Testis (tissue), 3 donors: ENCODE measurements around the gene KLK13. TPM values are rescaled to one million over a fixed set of nuclear protein-coding genes. Genes with fewer than 3 reads are reported as not detected.

Source experiments
- DNase-seq: peaks from one replicate; pipeline ENCODE4 v3.0.0-alpha.2; 2019
- H3K27ac ChIP-seq, 2 donors: fragments of 200-600 bp; sonication (generic); one replicate each; pipeline ENCODE4 v1.5.1; 2019
- H3K27me3 ChIP-seq: fragments of 200-600 bp; sonication (generic); one replicate; pipeline ENCODE4 v1.5.1; 2019
- H3K36me3 ChIP-seq: fragments of 200-600 bp; sonication (generic); one replicate; pipeline ENCODE4 v1.5.1; 2017; ENCODE audit warnings: low read depth; ENCODE audit errors: missing control alignments
- H3K4me1 ChIP-seq: fragments of 200-600 bp; sonication (generic); one replicate; pipeline ENCODE4 v1.5.1; 2019
- H3K4me3 ChIP-seq, 2 donors: fragments of 200-600 bp; sonication (generic); one replicate each; pipeline ENCODE4 v1.5.1; 2017 to 2019
- H3K9me3 ChIP-seq: fragments of 200-600 bp; sonication (generic); one replicate; pipeline ENCODE4 v1.5.1; 2017
- POLR2A ChIP-seq: fragments of 450-650 bp; IDR thresholded peaks from one replicate; pipeline ENCODE4 v1.6.1; 2017; ENCODE audit warnings: antibody characterized with exemption, mild to moderate bottlenecking, moderate library complexity
- WGBS, 2 donors: methylation state at CpG; one replicate each; pipeline ENCODE4 v1.1.5; 2018; 5-methylcytosine and 5-hydroxymethylcytosine counted together
- intact Hi-C: fragments of 100-400 bp; cut with DNase I; formaldehyde crosslinking; loops from one replicate; pipeline ENCODE4 v1.15.1; 2023; ENCODE audit warnings: low total_unique reads
- polyA plus RNA-seq: library from polyadenylated mRNA; stranded (reverse); fragments of 350-450 nt; fragmentation: Illumina TruSeq; extraction: RNeasy Lipid Tissue Mini Kit (QIAGEN cat#74804); gene quantifications from one replicate; pipeline ENCODE4 v1.2.3, GENCODE V29; 2014; ENCODE audit warnings: low read depth, low replicate concordance; ENCODE audit not compliant: insufficient read depth
- total RNA-seq, 2 donors: library from RNA; depleted of rRNA; stranded (reverse); fragments of >200 nt; gene quantifications; one replicate each; pipeline ENCODE4 v1.2.3, GENCODE V29; 2016
- TF ChIP-seq, protein P1 (sequence below), 3 experiments: fragments of 450-650 bp in 2 of 3; fragments of 200-600 bp in 1 of 3; sonication (generic) in 1 of 3; IDR thresholded peaks; one replicate each; pipeline ENCODE4 v1.5.1; 2016 to 2019; ENCODE audit warnings: antibody characterized with exemption in 3 of 3, mild to moderate bottlenecking in 2 of 3, moderate library complexity in 1 of 3

Gene KLK13
- total and polyA plus RNA-seq, 3 donors from 2014 or later: 3.7 to 13.0 (median 7.8) TPM

DNA sequence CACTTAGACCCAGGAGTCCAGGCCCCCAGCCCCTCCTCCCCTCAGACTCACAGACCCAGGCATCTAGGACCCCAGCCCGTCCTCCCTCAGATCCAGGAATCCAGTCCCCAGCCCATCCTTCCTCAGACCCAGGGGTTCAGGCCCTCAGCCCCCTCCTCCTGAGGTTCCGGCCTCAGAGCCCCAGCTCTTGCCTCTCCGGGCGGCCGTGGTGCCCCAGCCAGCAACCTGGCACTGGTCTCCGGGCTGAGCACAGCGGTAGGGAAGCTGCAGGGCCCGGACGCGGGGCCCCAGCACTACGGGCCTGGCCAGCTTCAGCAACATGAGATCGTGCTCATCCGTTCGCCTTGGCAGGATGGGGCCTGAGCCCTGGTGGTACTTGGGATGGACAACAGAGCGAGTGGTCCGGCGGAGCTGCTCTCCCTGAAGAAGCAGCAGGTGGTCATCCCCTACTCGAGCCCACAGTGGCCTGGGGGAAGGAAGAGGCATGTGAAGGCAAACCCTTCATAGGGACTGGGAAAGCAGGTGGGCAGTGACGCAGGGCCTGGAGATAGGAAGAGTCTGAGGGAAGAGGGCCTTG, 49.1 kb downstream of the KLK13 start:
- Histone ChIP-seq H3K27ac (no peak overlapping the region), H3K9me3 (no peaks in the 10 kb centered on the region), H3K36me3 (no peaks in the 10 kb centered on the region), H3K27me3 (no peaks in the 10 kb centered on the region), H3K4me3 (no peak overlapping the region), H3K4me1 (peaks cover 15% of the 10 kb centered on the region)
- WGBS, 2 donors: 94% methylated on average over 13 to 19 of the region's 19 CpGs
- TF ChIP-seq, protein P1, sequence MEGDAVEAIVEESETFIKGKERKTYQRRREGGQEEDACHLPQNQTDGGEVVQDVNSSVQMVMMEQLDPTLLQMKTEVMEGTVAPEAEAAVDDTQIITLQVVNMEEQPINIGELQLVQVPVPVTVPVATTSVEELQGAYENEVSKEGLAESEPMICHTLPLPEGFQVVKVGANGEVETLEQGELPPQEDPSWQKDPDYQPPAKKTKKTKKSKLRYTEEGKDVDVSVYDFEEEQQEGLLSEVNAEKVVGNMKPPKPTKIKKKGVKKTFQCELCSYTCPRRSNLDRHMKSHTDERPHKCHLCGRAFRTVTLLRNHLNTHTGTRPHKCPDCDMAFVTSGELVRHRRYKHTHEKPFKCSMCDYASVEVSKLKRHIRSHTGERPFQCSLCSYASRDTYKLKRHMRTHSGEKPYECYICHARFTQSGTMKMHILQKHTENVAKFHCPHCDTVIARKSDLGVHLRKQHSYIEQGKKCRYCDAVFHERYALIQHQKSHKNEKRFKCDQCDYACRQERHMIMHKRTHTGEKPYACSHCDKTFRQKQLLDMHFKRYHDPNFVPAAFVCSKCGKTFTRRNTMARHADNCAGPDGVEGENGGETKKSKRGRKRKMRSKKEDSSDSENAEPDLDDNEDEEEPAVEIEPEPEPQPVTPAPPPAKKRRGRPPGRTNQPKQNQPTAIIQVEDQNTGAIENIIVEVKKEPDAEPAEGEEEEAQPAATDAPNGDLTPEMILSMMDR (IDR thresholded peaks at IDR 0.05): no peak
- no peak for TF ChIP-seq POLR2A
- DNase-seq: no peak
- intact Hi-C loops: no loop called here

GRCh38 chr19:51014242-51014641, 50.6 kb downstream of the KLK13 start:
- Histone ChIP-seq H3K36me3 (no peaks in the 10 kb centered on the region), H3K27me3 (no peaks in the 10 kb centered on the region), H3K4me3 (no peak overlapping the region), H3K9me3 (no peaks in the 10 kb centered on the region), H3K4me1 (peaks cover 5% of the 10 kb centered on the region), H3K27ac (no peak overlapping the region)
- WGBS, 2 donors: 90 to 93% methylated on average over 6 of the region's 6 CpGs
- intact Hi-C loops: no loop called here
- no peak for DNase-seq
- TF ChIP-seq POLR2A: no peak
- TF ChIP-seq, protein P1 (IDR thresholded peaks at IDR 0.05): no peak

DNA sequence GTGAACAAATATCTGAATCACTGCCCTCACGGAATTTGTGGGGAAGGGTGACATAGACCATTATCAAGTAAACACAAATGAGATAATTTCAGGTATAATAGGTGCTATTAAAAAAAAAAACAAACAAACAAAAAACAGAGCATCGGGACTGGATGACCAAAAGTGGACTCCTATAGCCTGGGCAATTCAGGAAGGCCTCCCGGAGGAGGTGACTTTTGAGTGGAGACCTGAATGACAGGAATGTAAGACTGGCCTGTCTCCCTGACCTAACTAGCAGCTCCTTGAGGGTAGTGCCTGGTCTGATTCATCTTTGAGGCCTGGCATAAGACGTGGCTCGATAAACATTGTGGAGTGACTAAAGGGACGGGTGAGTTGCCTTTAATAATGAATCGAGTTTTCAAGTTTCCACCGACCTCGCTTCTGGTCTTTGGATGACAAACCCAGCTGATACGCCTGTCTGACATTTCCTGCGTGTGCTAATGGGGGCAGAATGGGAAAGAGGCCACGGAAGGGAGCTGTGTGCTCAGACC, 52.2 kb downstream of the KLK13 start:
- TF ChIP-seq POLR2A: no peak
- TF ChIP-seq, protein P1 (IDR thresholded peaks at IDR 0.05): no peak
- Histone ChIP-seq H3K4me3 (no peak overlapping the region), H3K27me3 (no peaks in the 10 kb centered on the region)

DNA sequence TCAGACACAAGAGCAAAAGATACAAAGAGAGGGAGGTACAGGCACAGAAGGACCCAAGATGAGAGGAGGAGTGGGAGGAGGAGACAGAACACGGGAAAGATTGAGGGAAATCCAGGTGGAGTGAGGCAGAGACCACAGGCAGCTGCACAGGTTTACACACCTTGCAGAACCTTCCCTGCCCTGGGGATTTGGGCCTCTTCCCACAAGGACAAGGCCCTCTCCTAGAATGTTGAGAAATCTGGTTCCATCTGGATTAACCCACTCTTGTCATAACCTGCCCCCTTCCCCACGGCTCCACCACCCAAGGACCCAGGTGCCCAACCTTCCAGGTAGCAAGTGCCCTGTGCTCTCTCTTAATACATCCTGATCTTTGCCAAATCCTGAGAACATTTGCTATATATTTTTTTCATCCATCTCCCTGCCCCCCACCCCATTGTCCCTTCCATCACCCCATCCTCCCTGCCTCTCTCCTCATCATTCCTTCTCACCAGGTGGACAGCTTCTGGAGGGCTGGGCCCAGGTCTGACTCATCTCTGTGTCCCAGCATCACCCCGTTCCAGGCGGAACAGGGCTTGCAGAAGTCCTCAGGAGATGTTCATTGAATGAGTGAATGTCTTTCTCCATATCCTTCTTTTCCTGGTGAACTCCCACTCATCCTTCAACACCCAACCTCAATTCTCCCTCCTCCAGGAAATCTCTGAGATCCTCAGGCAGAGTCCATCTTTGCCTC, 54.7 kb downstream of the KLK13 start:
- Histone ChIP-seq H3K27me3 (no peaks in the 10 kb centered on the region), H3K27ac (no peak overlapping the region), H3K4me3 (no peak overlapping the region), H3K36me3 (no peaks in the 10 kb centered on the region), H3K4me1 (no peaks in the 10 kb centered on the region), H3K9me3 (no peaks in the 10 kb centered on the region)
- TF ChIP-seq POLR2A: no peak
- TF ChIP-seq, protein P1 (IDR thresholded peaks at IDR 0.05): no peak
- no peak for DNase-seq
- 79 to 81% methylated on average over 4 of the region's 4 CpGs for WGBS, 2 donors
- intact Hi-C loops: no loop called here

More for the DNA sequence above, 52.2 kb downstream of the KLK13 start:
- H3K4me1 ChIP-seq: no peaks in the 10 kb centered on the region
- 78 to 89% methylated on average over 12 of the region's 12 CpGs for WGBS, 2 donors
- no peak for DNase-seq
- intact Hi-C loops: no loop called here
- no peaks in the 10 kb centered on the region for H3K36me3 ChIP-seq
- H3K9me3 ChIP-seq: no peaks in the 10 kb centered on the region
- H3K27ac ChIP-seq: no peak overlapping the region
